Adipocyte (in vitro differentiated cells): Measurements from ENCODE around the gene SNAPC1.
A peak's percentile ranks its signal among the peaks of the same experiment; 100 is the strongest.
"Not testable (repeated sequence)": the region's sequence is repeated elsewhere in the genome, so short reads cannot be mapped to it uniquely, and the experiment has no call there.

ENCODE experiments used
- DNase-seq: peaks from one replicate; pipeline ENCODE4 v3.0.0-alpha.2; 2015; ENCODE audit warnings: low read depth
- H3K27me3 ChIP-seq: replicated peaks from 2 replicates; pipeline ENCODE4 v1.7.0; 2013; ENCODE audit warnings: mild to moderate bottlenecking, low read length, moderate library complexity; ENCODE audit not compliant: control insufficient read depth, insufficient read depth
- H3K36me3 ChIP-seq: 2 replicates; pipeline ENCODE4 v1.7.0; 2013; ENCODE audit warnings: low read length, mild to moderate bottlenecking, moderate library complexity; ENCODE audit not compliant: control insufficient read depth, insufficient read depth, severe bottlenecking
- H3K4me1 ChIP-seq: 2 replicates; pipeline ENCODE4 v1.7.0; 2013; ENCODE audit warnings: mild to moderate bottlenecking, low read length, moderate library complexity; ENCODE audit not compliant: control insufficient read depth, insufficient read depth
- H3K4me3 ChIP-seq: 2 replicates; pipeline ENCODE4 v1.7.0; 2013; ENCODE audit warnings: mild to moderate bottlenecking, low read length, moderate library complexity
- H3K9ac ChIP-seq: 2 replicates; pipeline ENCODE4 v1.7.0; 2013; ENCODE audit warnings: mild to moderate bottlenecking, low read length, moderate library complexity
- H3K9me3 ChIP-seq: 2 replicates; pipeline ENCODE4 v1.7.0; 2013; ENCODE audit warnings: mild to moderate bottlenecking, low read length, moderate library complexity; ENCODE audit not compliant: control insufficient read depth

Gene SNAPC1

GRCh38 chr14:61750708-61751474, 11.3 kb upstream of the SNAPC1 start:
- peak overlapping the region; percentile 78 for H3K4me3 ChIP-seq
- H3K27me3 ChIP-seq: no peaks in the 10 kb centered on the region
- peak overlapping the region; percentile 84 for H3K9ac ChIP-seq
- H3K9me3 ChIP-seq: no peaks in the 10 kb centered on the region
- peaks cover 75% of the 10 kb centered on the region for H3K4me1 ChIP-seq
- H3K36me3 ChIP-seq: peaks cover 46% of the 10 kb centered on the region
- DNase-seq: peak; percentile 79

GRCh38 chr14:61751475-61751989, 10.7 kb upstream of the SNAPC1 start:
- Histone ChIP-seq H3K36me3 (peaks cover 40% of the 10 kb centered on the region), H3K9ac (peak overlapping the region; percentile 84), H3K4me1 (peaks cover 75% of the 10 kb centered on the region), H3K4me3 (peak overlapping the region; percentile 78), H3K27me3 (no peaks in the 10 kb centered on the region), H3K9me3 (no peaks in the 10 kb centered on the region)
- DNase-seq: no peak

GRCh38 chr14:61752626-61753025, 9.6 kb upstream of the SNAPC1 start:
- Histone ChIP-seq H3K4me1 (peaks cover 67% of the 10 kb centered on the region), H3K27me3 (no peaks in the 10 kb centered on the region), H3K4me3 (no peak overlapping the region), H3K9me3 (no peaks in the 10 kb centered on the region), H3K36me3 (peaks cover 29% of the 10 kb centered on the region), H3K9ac (peak overlapping the region; percentile 84)
- DNase-seq: no peak

- no peak overlapping the region for H3K9ac ChIP-seq
- no peak overlapping the region for H3K4me3 ChIP-seq
- no peaks in the 10 kb centered on the region for H3K9me3 ChIP-seq
- H3K36me3 ChIP-seq: peaks cover 19% of the 10 kb centered on the region
- peaks cover 57% of the 10 kb centered on the region for H3K4me1 ChIP-seq
- no peaks in the 10 kb centered on the region for H3K27me3 ChIP-seq
- DNase-seq: no peak
Observed at GRCh38 chr14:61753631-61754030, 8.6 kb upstream of the SNAPC1 start.

GRCh38 chr14:61754627-61755381, 7.4 kb upstream of the SNAPC1 start:
- peak; percentile 36 for DNase-seq
- H3K9ac ChIP-seq: peak overlapping the region; percentile 32
- H3K9me3 ChIP-seq: no peaks in the 10 kb centered on the region
- H3K4me1 ChIP-seq: peaks cover 45% of the 10 kb centered on the region
- H3K27me3 ChIP-seq: no peaks in the 10 kb centered on the region
- H3K36me3 ChIP-seq: peaks cover 8% of the 10 kb centered on the region
- no peak overlapping the region for H3K4me3 ChIP-seq

- DNase-seq, H3K27me3 ChIP-seq, H3K9me3 ChIP-seq, H3K4me3 ChIP-seq, H3K9ac ChIP-seq, H3K36me3 ChIP-seq: not testable (repeated sequence)
- H3K4me1 ChIP-seq: peaks cover 39% of the 10 kb centered on the region
Observed at GRCh38 chr14:61755382-61755742, 6.9 kb upstream of the SNAPC1 start.

GRCh38 chr14:61756135-61756534, 6.1 kb upstream of the SNAPC1 start:
- H3K4me1 ChIP-seq: peaks cover 34% of the 10 kb centered on the region
- no peaks in the 10 kb centered on the region for H3K36me3 ChIP-seq
- no peaks in the 10 kb centered on the region for H3K9me3 ChIP-seq
- H3K9ac ChIP-seq: no peak overlapping the region
- no peaks in the 10 kb centered on the region for H3K27me3 ChIP-seq
- DNase-seq: no peak
- H3K4me3 ChIP-seq: no peak overlapping the region

- no peak for DNase-seq
Observed at GRCh38 chr14:61759878-61760277, 2.3 kb upstream of the SNAPC1 start.

GRCh38 chr14:61761557-61761956, 663 bp upstream of the SNAPC1 start:
- no peak for DNase-seq
- Histone ChIP-seq H3K9me3 (no peaks in the 10 kb centered on the region), H3K27me3 (no peaks in the 10 kb centered on the region), H3K4me3 (peak overlapping the region; percentile 95), H3K9ac (peak overlapping the region; percentile 93), H3K4me1 (peaks cover 37% of the 10 kb centered on the region), H3K36me3 (no peaks in the 10 kb centered on the region)

More at GRCh38 chr14:61759878-61760277, 2.3 kb upstream of the SNAPC1 start:
- no peak overlapping the region for H3K4me3 ChIP-seq
- H3K4me1 ChIP-seq: peaks cover 24% of the 10 kb centered on the region
- no peaks in the 10 kb centered on the region for H3K36me3 ChIP-seq
- no peak overlapping the region for H3K9ac ChIP-seq
- H3K9me3 ChIP-seq: no peaks in the 10 kb centered on the region
- H3K27me3 ChIP-seq: no peaks in the 10 kb centered on the region

GRCh38 chr14:61764342-61765122, 2.3 kb downstream of the SNAPC1 start:
- Histone ChIP-seq H3K9me3 (no peaks in the 10 kb centered on the region), H3K36me3 (peaks cover 11% of the 10 kb centered on the region), H3K9ac (peak overlapping the region; percentile 93), H3K4me3 (peak overlapping the region; percentile 95), H3K27me3 (no peaks in the 10 kb centered on the region), H3K4me1 (peaks cover 37% of the 10 kb centered on the region)
- no peak for DNase-seq
